Measurements from ENCODE around the gene ZIM2.

Gene ZIM2

DNA sequence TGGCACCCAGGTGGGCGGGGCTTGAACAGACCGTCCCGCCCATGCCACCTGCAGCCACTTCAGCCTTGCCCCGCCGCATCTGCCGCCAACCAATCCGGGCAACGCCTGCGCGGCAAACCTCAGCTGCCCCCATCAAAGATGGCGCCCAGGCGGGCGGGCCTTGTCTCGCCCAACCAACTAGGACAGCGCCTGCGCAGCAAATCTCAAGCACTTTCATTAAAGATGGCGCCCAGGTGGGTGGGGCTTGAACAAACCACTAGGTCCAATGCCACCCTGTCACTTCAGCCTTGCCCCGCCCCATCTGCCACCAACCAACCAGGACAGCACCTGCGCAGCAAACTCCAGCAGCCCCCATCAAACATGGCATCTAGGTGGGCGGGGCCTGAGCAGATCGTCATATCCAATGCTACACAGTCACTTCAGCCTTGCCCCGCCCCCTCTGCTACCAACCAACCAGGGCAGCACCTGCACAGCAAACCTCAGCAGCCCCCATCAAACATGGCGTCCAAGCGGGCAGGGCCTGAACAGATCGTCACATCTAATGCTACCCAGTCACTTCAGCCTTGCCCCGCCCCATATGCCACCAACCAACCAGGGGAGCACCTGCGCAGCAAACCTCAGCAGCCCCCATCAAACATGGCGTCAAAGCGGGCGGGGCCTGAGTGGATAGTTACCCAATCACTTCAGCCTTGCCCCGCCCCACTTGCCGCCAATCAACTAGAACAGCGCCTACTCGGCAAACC lies 1.4 kb downstream of the ZIM2 start:
- DNase-seq, result no peak

DNA sequence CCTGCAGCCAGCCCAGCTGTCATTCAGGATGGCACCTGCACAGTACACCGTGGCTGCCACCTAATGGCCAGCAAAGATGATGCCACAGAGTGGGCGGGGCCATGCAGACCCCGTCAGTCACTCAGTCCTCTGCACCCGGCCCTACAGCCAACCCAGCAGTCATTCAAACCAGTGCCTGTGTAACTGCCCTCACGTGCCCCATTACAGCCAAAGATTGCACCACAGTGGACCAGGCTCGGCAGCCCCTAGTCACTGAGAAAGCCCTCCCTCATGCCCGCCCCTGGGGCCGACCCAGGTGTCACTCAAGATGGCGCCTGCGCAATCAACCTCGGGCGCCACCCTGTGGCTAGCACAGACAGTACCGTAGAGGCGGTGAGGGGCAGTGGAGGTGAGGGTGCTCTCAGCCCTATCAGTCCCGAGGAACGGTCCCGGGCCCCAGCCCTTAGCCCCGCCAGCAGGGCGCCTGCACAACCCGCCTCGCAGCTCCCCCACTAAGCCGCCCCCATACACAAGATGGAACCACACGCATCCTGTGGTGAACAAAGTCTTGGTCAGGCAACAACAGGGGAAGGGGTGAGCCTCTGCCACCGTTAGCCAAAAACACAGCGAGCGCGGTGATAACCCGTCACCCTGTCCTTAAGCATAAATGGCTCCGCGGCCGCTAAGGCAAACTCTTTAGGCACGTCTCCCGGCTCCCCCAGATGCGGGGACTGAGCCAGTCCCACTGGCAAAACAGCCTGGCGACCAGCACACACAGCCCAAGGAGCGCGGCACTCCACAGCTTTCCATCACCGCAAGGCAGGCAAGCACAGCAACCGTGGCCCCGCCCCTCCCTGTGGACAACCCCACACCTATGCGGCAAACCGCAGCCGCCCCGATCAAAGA lies 2.3 kb downstream of the ZIM2 start:
- DNase-seq, result no peak

DNA sequence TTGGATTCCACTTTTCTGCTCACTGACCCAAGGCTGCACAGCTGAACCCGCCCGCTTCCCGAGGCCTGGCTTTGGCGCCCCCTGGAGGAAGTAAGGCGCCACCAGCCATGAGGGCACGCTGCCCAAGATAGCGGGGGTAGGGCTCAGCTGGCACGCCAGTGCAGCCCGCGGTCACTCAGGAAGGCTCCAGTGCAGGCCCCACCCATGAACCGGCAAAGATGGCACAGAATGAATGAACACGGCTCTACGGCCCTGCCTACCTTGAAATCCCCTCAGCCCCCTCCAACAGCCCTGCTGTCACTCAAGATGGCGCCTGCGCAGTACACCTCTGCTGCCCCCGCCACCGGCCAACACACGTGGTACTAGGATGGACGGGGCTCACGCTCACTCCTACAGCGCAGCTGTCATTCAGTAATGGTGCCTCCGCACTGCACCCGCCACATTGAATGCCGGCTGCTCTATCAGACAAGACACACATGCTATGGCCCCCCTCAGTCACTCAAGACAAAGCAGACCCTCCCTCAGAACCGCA lies 3.0 kb downstream of the ZIM2 start:
- no peak for DNase-seq

DNA sequence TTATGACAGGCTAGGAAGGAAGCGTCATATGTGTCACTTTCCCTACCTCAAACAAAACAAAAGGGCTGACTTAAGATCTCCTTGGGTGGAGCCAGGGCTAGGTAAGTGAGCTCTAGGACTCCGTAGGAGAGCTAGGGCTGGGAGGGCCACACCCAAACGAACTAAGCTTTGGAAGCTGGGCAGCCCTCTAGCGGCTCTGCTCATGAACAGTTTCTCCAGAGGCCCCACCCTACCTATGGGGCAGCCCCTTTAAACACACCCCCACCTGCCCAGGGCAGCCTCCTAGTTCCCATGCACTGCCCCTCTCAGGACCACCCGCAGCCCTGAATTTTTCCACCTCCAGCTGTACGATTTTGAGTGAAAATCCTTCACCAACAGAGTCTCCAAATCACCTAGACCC lies 3.5 kb downstream of the ZIM2 start:
- DNase-seq, result no peak

DNA sequence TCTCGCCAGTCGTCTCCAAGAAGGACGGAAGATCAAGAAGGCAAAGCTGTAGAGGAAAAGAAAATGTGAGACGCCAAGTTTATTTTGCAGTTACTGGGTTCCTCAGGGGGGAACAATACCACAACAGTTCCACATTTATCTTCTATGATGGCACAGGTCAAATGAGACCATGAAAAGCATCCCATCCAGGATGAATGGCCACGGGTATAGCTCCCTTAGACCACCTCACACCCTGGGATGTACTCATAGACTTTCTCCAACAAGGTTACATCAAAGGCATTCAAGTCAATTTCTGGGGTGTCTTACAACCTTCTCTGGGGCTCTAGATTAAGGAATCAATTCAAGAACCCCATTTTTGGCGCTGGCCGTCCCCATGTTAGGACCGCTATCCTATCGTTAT lies 4.5 kb downstream of the ZIM2 start:
- no peak for DNase-seq

DNA sequence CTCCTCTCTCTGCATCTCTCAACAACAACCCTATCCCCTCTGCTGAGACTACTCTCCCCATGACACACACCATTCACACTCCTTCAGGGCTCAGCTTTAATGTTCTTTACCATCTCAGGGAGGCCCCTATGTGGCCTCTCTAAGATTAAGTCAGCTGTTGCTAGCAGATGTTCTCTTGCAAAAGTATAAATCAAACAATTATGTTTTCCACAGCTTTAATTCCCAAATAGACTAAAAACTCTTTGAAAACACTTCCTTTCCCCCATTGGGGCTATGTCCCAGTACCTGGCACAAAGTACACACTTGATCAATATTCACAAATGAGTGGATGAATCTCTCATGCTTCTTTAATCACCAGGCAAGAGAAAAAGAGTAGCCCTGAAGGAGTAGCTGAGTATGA lies 5.1 kb downstream of the ZIM2 start:
- no peak for DNase-seq

DNA sequence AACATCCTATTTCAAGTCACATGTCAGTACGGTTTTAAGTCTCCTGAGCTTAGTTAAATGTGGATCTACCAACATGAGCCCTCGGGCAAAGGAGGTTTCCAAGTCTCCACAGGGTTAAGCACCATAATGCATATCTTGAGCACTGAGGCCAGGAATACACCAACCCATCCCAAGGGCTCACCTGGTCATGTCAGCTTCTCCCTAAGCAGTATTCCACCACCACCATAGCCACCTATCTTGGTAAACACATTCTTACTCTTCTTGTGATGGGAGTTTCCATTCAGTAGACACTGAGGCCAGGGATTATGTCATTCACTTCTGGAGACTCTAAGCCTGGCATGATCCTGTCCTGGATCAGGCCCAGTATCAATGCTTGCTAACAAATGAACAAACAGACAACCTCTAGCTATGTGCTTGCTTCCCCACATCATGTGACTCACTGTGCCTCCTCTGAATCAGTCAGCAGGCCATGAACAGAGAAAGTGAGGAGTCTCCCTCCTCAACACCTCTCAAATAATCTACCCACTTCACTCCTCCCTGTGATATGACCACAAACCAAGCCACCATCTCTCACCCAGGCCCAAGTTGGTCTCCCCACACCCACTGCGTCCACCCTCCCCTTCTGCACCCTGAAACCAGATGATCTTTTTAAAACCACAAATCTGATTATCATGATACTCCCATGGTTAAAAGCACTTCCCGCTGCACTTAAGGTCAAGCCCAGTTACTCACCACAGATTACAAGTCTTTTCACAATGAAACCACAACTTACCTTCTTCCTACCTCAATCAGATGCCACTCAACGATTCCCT lies 5.8 kb downstream of the ZIM2 start:
- DNase-seq, result no peak

DNA sequence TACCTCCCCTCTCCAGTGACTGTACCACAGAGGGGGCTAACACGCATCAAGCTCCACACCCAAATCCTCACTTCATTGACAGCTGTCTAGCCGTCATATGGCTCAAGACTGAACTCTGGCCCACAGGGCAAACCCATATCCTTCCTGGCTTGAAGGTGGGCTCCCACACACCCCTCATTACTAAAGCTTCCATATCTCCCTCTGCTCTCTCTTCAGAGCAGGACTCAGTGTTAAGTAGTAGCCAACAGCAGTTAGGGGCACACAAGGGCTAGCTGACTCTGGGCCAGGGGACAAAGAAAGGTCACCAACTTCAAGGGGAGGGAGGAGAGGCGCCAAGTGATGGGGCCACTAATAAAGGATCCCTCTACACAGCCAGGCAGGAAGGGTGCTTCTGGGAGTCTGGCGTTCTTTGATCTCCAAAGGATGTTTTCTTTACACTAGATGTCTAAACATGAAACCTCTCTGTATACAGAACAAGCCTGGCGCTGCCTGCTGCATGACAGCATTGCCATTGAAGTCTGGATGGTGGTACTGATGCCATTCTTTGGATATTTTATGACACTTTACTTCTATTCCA lies 8.1 kb downstream of the ZIM2 start:
- DNase-seq, result no peak

DNA sequence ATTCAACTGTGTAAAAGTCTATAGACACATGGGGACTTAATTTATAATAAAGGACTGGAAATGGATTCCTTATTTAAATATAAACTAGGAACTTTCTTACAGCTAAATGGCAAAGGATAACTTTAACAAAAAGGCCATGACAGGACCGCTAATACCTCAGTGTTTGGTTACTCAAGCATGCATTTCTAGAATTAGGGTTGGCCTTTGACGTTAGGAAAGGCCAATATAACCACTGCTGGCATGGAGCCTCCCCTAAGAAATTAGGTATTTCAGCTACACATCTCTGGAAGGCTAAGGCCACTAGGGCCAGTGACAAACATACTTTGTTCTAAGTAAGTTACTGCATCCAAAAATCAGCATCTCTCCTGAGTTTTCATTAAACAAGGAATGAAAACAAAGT lies 9.3 kb downstream of the ZIM2 start:
- DNase-seq, result no peak

DNA sequence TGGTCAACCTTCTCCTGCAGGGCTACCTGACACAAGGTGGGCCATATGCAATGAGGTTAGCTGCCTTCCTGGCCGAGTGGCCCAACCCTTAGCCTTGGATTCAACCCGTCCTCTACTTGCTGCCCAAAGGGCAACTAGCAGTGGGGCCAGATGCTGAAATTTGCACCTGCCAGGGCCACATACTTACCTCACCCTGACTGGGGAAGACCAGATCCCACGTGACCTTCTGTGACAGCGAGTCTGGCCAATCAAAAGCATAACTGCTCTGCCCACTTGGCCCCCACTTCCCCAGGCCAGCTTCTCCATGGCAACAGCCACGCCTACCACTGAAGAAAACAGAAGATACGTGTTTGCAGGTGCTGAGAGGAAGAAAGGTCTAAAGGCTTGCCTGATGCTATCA lies 10.9 kb downstream of the ZIM2 start:
- DNase-seq, result no peak

DNA sequence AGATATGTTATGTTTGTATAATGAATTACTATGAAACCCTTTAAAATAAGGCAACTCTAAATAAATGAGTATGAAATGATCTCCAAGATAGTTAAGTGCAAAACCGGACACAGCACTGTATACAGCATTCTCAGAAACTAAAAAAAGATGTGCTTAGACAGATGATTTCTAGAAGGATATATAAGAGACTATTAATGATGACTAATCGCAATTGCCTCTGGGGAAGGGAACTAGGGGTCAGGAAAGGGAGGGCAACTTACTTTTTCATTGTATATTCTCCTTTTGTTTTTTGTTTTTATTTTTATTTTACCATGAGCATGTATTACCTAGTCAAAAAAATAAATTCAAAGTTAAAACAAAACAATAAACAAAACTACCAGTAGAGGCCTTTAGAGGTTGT lies 12.8 kb downstream of the ZIM2 start:
- DNase-seq, result no peak

DNA sequence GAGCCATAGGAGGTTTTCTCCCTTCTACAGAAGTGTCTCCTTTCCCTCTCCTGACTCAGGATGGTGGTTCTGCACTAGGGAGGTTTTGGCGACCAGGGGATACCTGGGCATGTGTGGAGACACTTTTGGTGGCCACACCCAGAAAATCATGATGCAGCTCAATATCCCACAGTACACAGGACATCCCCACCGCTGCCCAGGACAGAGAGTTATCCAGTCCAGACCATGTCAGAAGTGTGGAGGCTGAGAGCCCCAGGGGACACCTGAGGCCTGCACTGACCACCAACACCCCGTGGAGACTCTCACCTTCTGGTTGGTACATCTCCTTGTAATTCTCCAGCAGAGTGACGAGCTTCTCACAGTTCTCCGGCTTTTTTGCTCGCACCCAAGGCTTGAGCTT lies 16.6 kb downstream of the ZIM2 start:
- DNase-seq, result no peak

DNA sequence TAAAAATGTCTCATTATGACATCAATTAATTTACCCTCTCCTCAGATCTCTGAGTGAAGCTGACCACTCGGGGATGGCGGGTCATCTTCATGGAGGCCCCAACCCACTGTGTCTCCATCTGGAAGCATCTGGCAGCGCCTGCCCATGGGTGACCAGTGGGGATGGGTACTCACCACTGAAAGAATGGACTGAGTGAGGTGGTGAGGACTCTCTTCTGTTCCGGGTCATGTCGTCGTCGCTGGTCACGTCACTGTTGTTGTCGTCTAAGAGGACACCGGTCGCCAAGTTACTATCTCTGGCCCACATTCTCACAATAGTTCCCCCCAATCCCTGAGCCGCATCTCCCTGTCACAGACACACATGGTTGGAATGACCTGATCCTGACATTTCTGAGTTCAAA lies 17.1 kb downstream of the ZIM2 start:
- DNase-seq, result no peak

DNA sequence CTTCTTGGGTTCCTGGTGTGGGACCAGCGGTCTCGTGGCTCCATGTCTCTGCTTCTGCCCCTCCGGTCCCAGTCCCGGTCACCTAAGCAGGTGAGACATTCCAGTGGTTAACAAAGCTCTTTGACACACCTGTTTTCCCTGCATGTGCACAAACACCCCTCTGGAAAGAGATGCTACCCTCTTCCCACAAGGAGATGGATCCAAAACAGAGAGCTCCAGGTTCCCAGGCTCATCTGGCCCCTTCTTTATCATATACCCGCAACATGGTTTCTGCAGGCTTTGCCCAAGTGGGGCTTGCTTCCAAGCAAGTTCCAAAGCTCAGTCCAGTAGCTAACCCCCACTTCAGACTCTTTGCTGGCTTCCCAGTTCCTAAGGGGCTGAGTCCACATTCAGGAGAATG lies 17.8 kb downstream of the ZIM2 start:
- no peak for DNase-seq

DNA sequence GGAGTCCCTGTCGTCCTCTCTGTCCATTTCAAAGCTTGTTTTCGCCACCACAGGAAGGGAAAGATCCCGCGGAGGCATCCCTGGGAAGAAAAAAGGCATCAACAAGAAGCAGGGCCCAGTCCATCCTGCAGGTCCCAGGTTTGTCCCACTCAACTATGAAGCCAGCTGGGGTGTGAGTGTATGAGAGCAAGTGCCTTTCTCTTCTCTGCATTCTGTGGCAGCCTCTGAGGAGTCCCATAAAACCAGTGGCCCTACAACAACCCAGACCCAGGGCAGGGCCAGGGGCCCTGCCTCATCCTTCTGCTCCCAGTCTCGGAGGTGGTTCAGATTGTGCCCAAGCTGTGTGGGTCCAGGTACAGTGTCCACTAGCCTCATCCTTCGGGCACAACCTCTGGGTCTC lies 18.9 kb downstream of the ZIM2 start:
- no peak for DNase-seq

DNA sequence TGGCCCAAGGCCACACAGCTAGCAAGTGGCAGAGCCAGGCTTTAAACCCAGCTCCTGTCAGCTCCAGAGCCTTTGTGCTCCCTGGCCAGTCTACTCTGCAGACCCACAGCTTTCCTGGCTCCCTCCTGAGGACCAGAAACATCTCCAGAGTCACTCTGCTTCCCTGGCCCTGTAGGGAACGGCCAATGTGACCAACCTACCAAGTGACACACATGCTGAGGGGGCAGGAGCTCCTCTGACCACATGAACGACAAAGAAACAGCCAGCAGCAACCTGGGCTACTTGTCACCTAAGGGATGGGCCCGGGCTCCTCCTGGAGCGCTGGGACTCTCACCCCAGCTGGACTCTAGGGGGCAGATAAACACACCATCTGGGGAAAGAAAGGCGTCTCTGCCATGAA lies 19.3 kb downstream of the ZIM2 start:
- no peak for DNase-seq

DNA sequence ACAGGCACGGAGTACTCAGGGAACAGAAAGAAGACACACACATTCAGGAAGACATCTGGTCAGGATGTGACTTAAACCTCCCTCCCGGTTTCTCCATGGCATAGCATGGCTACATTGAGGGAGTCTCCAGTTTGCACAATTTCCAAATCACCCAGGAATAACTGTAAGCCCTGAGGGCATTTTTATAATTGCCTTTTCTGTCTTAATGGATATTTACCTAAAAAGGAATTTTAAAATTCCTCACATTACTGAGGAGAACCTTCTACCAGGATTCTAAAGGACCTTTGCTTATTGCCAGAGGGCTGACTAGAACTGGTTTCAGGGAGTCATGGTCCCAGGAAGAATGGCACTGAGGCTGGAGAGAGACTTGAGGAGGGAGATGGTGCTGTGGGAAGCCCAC lies 21.4 kb downstream of the ZIM2 start:
- DNase-seq, result no peak

DNA sequence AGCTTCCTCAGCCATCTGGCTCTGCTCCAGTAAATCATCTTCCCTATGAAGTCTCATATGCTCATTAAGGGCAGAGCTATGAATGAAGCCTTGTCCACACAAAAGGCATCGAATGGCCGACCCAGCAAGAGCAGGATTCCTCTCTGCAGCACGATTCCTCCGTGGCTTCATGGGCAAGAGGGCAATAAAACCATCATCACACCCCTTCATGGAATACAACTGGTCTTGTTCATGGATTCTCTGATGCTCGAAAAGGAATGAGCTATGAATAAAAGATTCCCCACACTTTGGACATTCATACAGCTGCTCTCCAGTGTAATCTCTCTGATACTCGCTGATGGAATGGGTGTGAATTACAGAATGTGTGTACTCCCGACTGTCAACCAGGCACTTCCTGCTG lies 25.9 kb downstream of the ZIM2 start:
- DNase-seq, result no peak

DNA sequence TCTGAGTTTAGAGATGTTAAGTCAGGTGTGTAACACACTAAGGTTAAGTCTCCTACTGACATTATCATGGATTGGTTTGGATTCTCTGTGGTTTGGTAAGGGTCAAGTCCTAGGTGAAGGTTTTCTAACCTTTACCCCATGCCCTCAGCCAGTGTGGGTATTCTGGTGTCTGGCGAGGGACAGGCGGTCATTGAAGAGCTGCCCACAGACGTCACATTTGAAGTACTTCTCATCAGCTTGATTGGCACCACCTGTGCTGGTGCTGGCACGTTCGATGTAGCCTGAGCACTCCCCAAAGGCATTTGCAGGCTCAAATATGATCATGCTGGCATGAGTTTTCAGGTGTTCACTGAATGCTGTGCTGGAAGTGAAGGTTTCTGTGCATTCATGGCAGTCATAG lies 27.0 kb downstream of the ZIM2 start:
- DNase-seq, result no peak

DNA sequence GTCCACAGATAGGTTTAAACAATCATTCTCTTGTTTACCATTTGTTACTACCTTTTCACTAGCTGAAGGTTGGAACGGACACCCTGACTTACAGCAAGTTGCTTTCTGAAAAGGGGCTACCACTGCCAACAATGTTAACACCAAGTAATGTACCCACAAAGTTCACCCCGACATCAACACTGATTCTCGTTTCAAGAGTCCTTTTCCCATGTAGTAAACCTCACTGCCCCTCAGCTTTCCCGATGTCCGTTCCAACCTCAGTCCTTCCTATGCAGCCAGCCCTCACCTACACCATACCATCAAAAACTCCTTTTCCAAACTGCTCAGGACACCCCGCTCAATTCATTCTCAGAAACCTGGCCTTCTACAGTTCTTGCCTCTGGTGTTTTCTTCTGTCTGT lies 29.0 kb downstream of the ZIM2 start:
- DNase-seq, result no peak

DNA sequence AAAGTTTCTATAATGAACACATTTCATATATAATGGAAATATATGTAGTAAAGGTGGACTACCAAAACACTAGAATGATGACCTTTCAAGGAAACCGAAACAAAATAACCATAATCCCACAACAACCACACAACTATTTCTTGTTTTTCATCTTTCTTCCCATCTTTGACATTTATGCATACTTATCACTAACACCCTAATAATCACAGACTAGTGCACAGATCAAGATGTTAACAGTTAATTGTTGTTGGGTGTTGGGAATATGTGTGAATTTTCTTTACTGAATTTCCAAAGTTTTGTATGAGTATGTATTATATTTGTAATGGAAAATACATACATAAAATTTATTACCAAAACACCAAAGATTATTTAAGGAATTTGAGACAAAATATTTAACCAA lies 30.3 kb downstream of the ZIM2 start:
- no peak for DNase-seq

DNA sequence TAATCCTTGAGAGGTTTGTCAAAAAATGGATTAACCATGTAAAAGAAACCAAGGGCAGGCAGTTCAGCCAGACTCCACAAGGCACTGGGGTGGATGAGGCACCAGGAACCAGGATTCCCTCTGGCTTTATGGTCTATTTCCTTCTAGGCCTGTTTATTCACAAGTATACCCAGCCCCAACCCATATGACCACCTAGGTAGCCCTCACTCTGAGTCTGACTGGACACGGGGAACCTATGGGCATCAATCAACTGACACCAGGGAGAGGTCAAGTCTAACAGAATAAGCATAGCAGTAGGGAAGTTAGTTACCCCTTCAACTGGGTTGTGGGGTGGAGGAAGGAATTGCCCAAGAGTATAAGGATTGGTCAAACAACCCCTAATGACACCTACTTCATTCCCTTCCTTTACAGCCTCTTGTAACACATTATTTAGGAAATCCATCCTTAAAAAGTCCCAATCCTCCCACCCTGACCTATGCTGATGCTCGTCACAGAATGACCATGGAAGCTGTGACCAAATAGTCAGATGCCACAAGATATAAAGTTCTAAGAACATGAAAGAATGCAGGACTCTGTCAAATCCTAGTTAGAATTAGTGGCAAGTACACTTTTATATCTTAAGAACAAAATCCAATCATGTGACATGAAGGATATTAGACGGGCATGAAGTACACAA lies 31.7 kb downstream of the ZIM2 start:
- no peak for DNase-seq

DNA sequence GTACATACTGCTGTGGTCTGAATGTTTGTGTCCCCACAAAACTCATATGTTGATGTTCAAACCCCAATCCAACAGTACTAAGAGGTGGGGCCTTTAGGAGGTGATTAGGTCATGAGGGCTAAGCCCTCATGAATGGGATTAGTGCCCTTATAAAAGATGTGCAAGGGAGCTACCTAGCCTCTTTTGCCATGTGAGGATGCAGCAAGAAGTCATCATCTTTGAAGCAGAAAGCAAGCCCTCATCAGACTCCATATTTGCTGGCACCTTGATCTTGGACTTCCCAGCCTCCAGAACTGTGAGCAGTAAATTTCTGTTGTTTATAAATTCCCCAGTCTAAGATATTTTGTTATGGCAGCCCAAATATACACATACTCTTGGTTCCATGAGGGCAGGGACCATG lies 33.9 kb downstream of the ZIM2 start:
- no peak for DNase-seq

Measured in NCI-H1105 (cell line).